Measurements from ENCODE around the gene MCF2L2. TPM values are rescaled to one million over a fixed set of nuclear protein-coding genes. Genes with fewer than 3 reads are reported as not detected.

MCF2L2 gene
- total and polyA plus RNA-seq, 7 donors: 0.17 to 2.7 (median 0.57) TPM

DNA sequence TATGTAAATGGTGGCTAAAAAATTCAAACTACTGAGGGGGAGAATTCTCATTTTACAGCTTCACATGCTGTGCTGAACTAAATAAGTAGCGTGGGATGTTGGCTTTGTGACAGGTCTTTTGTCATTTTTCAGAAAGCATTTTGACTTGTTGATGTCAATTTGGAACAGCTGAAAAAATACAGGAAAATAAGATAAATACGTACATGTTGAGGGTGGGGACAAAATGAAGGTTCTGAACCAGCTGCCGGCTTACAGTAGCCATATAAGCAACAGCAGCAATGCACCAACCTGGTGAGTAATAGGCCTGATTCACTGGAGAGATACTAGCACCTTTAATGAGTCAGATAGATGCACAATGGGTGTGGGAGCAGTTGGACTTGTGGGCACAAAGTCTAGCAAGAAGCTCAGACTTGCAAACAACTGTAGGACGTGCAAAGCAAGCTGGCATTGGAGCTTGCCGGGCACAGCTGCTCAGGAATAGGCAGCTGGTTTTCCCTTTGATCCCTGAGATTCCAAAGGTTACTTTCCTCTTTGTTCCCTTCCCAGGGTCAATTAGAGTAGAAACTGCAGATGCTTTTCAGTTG is 162.5 kb downstream of the MCF2L2 start:
- Histone ChIP-seq H3K27ac (peak overlapping the region; percentile 73), H3K27me3 (ENCODE audit: insufficient read depth in 3 of 3, low read length in 2 of 3) (no peaks in the 10 kb centered on the region), H3K4me3 (peak overlapping the region; percentile 31), H3K4me1 (peaks cover 47% of the 10 kb centered on the region), H3K36me3 (ENCODE audit: insufficient read depth in 1 of 2, low read depth in 1 of 2) (peaks cover 3 to 17% of the 10 kb centered on the region in 2 donors), H3K9me3 (no peaks in the 10 kb centered on the region)
- intact Hi-C loops (cut with DNase I): no loop called here
- ATAC-seq (peak; percentile 84 to 95 (median 90)), DNase-seq (no peak)
- 44 to 61% (median 51%) methylated on average over 5 of the region's 5 CpGs for WGBS, 3 donors
- TF ChIP-seq, protein P1, sequence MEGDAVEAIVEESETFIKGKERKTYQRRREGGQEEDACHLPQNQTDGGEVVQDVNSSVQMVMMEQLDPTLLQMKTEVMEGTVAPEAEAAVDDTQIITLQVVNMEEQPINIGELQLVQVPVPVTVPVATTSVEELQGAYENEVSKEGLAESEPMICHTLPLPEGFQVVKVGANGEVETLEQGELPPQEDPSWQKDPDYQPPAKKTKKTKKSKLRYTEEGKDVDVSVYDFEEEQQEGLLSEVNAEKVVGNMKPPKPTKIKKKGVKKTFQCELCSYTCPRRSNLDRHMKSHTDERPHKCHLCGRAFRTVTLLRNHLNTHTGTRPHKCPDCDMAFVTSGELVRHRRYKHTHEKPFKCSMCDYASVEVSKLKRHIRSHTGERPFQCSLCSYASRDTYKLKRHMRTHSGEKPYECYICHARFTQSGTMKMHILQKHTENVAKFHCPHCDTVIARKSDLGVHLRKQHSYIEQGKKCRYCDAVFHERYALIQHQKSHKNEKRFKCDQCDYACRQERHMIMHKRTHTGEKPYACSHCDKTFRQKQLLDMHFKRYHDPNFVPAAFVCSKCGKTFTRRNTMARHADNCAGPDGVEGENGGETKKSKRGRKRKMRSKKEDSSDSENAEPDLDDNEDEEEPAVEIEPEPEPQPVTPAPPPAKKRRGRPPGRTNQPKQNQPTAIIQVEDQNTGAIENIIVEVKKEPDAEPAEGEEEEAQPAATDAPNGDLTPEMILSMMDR (IDR thresholded peaks at IDR 0.05): no peak

DNA sequence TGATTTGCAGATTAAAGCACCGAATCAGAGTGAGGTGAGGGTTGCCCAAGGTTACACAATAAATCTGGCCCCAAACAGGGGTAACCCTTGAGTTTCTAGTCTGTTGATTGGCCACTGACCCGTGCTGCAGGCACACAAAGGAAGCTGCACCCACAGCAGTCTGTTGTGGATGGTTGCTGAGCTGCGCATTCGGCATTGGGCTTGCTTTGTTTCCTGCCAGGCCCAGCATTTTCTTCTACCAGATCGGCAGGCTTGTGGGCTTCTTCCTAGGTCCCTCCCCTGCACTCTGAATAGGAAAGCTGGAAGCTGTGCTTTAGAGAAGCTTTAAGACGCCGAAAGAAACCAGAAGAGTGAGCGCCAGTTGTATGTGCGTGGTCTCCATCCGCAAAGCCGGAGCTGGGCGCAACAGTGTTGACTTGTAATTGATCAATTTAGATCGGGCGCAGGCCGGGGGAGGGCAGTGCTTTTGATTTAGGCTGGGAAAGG is 163.2 kb downstream of the MCF2L2 start:
- H3K36me3 ChIP-seq (ENCODE audit: insufficient read depth in 1 of 2, low read depth in 1 of 2): peaks cover under 1 to 11% of the 10 kb centered on the region in 2 donors
- peak overlapping the region; percentile 31 for H3K4me3 ChIP-seq
- H3K9me3 ChIP-seq: no peaks in the 10 kb centered on the region
- WGBS, 3 donors: 30 to 55% (median 40%) methylated on average over 15 of the region's 15 CpGs
- peaks cover 53% of the 10 kb centered on the region for H3K4me1 ChIP-seq
- H3K27me3 ChIP-seq (ENCODE audit: insufficient read depth in 3 of 3, low read length in 2 of 3): no peaks in the 10 kb centered on the region
- intact Hi-C loops (cut with DNase I): no loop called here
- TF ChIP-seq, protein P1 (IDR thresholded peaks at IDR 0.05): no peak
- peak overlapping the region; percentile 73 for H3K27ac ChIP-seq
- DNase-seq (no peak), ATAC-seq (peak in 3 of 4 donors; percentile 43 to 59 (median 51))

DNA sequence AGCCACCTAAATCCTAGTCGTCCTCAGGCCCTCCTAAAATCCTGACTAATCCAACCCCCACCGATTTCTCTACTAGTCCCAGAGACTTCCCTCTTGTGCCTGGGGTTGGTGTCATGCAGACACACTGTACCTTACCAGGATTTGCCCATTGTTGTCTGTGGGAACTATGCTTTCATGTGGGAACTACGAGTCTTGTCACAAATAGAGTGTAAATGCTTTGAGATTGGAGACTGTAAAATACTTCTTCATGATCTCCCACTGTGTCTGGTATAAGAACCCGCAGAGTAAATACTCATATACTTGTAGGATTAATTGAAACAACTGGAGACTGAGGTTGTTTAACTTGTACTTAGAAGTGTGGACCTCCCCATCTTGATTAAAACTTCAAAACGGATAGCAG is 164.2 kb downstream of the MCF2L2 start:
- Histone ChIP-seq H3K4me3 (no peak overlapping the region), H3K27me3 (ENCODE audit: insufficient read depth in 3 of 3, low read length in 2 of 3) (no peaks in the 10 kb centered on the region), H3K9me3 (no peaks in the 10 kb centered on the region), H3K36me3 (ENCODE audit: insufficient read depth in 1 of 2, low read depth in 1 of 2) (peaks cover 2% of the 10 kb centered on the region in 2 donors), H3K27ac (peak overlapping the region; percentile 73), H3K4me1 (peaks cover 58% of the 10 kb centered on the region)
- DNase-seq: no peak
- no peak for ATAC-seq
- intact Hi-C loops (cut with DNase I): no loop called here
- WGBS, 3 donors: 51 to 63% (median 62%) methylated on average over 5 of the region's 5 CpGs
- TF ChIP-seq, protein P1 (IDR thresholded peaks at IDR 0.05): no peak

DNA sequence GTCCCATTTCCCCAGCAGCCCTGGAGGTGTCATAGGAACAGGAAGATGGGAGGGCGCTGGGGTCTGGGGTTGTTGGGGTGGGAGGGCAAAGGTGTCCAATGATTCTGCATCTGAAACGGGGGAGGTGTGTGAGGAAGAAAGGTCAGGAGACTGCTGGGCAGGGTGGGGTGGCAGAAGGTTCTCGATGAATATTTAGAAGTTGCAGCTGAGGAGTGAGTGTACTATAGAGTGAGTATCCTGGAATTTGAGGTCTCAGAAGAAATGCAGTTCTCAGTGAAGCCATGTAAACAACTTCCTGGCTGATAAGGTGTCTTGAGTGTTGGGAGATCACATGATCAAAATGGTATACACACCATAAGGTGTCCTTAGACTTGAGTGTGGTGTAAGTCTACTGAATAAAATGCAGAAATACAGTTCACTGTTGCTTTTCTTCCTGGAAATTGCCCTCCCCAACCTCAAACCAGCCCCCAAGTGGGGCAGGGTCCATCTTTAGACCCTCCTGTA is 165.5 kb downstream of the MCF2L2 start:
- no peaks in the 10 kb centered on the region for H3K9me3 ChIP-seq
- H3K27me3 ChIP-seq (ENCODE audit: insufficient read depth in 3 of 3, low read length in 2 of 3): no peaks in the 10 kb centered on the region
- TF ChIP-seq, protein P1 (IDR thresholded peaks at IDR 0.05): no peak
- peaks cover 0 to 2% of the 10 kb centered on the region in 2 donors for H3K36me3 ChIP-seq (ENCODE audit: insufficient read depth in 1 of 2, low read depth in 1 of 2)
- WGBS, 3 donors: 93 to 95% (median 93%) methylated on average over 3 of the region's 3 CpGs
- no peak overlapping the region for H3K4me3 ChIP-seq
- H3K27ac ChIP-seq: no peak overlapping the region
- no peak for DNase-seq
- H3K4me1 ChIP-seq: peaks cover 58% of the 10 kb centered on the region
- no peak for ATAC-seq
- intact Hi-C loops (cut with DNase I): no loop called here
